ENCODE results near the gene GDF10.

Gene GDF10, protein sequence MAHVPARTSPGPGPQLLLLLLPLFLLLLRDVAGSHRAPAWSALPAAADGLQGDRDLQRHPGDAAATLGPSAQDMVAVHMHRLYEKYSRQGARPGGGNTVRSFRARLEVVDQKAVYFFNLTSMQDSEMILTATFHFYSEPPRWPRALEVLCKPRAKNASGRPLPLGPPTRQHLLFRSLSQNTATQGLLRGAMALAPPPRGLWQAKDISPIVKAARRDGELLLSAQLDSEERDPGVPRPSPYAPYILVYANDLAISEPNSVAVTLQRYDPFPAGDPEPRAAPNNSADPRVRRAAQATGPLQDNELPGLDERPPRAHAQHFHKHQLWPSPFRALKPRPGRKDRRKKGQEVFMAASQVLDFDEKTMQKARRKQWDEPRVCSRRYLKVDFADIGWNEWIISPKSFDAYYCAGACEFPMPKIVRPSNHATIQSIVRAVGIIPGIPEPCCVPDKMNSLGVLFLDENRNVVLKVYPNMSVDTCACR

GRCh38 chr10:47299611-47300428, at the start of gene GDF10:
GDF10 (plus strand) TSS chr10:47300197; CDS start chr10:47300652, 455 bp downstream.
- DNase-seq = peak; percentile 54

DNA sequence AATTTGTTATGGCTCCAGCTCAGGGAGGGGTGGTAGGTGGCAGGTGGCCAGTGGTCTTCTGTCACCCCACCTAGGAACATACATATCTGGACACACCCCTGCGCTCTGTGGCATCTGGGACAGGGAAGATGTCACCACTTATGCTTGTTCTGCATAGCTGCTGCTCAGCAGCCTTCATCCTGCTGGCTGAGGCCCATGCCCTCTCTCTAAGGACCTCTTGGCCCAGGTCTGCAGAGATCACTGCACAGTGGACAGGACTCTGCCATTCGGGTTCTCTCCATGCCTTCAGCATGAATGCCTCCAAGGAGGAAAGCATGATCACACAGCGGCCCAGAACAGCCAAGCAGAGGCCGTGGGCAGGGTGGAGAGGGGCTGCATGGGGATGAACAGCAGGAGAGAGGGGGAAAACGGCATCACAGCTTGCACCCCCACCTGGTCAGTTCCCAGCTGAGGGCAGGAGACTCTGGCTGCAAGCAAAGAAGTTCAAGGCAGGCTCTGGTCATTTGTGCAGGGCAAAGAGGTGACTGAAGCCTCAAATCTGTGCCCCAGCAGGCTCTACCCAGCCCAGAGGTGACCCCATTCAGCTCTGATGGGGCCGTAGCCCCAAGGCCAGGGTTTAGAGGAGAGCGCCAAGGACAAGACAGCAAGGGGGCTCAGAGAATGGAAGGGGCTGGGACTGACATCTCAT, 47.8 kb upstream of the GDF10 start:
- DNase-seq = no peak

DNA sequence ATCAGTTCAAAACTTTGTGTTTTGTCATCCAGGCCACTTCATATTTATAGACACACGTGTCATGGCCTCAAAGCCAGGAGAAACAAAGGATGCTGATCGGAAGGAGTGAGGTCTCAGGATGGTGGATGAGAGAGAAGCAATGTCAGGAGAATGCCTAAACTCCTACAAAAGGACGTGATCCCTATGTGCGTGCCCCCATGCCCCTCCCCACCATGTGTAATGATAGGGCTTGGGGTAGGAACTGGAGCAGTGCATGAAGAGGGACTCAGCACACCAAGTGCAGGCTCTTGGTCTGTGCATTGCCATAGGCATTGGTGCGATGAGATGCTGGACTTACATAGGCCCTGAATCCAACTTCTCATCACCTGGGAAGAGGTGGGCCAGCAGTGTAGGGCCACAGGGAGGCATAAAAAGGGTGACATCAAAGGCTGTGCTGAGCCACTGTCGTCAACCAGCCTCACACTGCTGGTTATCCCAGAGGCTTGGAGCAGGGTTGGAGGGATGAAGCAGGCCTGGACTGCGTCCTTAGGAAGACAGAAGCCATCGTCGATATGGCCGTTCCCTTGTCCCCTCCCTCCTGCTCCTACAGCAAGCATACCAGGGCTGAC, 46.9 kb upstream of the GDF10 start:
- DNase-seq = no peak

DNA sequence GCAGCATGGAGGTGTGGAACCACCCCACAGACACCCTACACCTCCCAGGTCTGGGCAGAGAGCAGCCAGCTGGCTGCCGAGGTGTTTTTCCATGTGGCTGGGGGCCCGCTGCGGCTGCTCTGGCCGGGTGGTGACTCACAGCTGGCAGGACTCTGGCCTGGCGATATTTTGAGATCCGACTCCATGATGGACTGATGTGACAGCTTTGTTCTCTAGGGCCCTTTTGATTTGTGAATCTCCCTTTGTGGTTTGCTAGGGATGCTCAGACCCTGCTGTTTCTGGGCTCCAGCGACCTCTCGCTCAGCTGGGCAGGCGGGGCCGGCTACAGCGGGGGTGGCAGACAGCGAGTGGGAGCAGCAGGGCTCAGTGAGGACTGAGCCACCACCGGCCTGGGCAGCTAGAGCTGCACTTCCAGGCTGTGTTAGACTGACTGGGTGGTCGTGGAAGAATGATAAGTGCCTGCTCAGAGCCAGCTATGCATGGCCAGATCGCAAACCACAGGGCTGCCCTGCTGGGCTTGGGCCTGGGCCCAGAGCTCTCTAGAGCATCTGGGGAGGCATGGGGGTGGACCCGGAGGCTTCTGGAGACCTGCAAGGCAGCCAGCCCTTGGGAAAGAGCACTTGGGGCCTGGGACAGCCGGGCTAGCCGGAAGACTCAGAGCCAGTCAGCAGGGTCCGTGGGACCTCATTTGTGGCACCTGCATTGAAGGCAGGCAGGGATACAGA, 46.2 kb upstream of the GDF10 start:
- no peak for DNase-seq

DNA sequence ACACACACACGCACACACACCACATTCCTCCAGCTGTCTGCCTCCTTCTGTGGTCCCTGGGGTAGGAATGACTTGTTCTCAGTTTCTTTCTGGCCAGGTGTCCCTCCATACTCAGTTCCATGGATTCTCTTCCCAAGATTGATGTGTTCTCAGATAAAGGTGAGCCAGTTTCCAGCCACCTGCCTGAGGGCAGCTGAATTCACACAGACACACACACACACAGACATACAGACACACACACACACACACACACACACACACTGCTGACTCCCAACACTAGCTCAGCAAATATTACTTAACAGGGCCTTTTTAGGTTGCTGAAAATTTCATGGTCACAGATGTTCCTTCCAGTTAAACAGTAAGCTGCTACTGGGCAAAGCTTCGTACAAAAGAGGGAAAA, 45.4 kb upstream of the GDF10 start:
- DNase-seq = no peak

- DNase-seq = no peak
These were observed 44.8 kb upstream of the GDF10 start for GRCh38 chr10:47255033-47255813.

DNA sequence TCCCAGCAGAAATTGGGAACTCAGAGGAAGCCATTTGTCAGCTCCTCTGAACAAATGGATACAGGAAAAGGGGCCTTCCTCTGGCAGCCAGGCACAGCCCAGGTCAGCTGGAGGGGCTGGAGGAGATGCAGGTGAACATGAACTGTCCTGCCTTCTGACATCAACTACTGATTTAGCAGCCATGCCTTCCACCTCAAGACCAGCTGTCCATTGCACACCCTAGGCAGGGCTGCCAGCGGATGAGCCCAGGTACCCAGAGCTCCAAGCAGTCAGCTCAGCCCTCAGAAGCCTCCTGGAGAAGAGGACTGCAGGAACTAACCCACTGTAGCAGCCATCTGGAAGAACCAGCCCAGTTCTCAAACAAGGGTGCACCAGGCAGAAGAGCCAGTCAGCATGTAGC, 44.1 kb upstream of the GDF10 start:
- no peak for DNase-seq

GRCh38 chr10:47256751-47257336, 43.2 kb upstream of the GDF10 start:
- no peak for DNase-seq

- no peak for DNase-seq
These were observed 42.4 kb upstream of the GDF10 start for GRCh38 chr10:47257396-47258120.

DNA sequence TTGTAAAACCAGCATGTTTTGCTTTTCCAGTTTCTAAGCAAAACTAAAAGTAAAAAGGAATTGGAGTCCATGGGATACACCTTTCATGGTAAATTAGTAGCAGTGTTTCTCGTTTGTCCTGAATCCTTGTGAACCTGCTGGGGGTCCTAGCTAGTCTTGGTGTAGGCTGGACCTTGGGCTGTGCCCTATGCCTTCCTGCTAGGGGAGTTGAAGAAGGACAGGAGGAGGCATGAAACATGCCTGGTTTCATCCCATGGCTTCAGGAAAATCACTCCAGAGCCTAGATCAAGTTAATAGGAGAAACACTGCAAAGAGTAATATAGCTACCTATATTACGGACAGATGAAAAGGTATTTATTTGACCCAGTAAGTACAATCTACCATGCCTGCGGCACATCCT, 41.1 kb upstream of the GDF10 start:
- no peak for DNase-seq

DNA sequence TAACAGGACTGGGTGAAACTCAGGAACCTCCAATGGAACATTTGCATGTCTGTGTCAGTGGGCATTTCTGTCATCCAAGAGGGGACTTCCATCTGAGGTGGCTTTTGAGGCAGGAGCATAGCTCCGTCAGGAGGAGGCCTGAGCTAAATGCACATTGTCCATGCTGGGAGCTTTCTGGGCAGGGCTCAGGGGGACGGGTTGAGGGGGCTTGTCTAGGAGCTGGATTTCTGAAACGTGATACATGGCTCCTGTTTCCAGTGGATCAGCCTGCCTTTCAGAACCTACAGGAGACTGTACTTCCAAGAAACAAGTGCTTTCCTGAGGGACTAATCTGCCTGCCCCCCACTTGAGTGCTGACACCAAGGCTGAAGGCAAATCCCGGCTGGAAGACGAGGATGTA, 40.5 kb upstream of the GDF10 start:
- DNase-seq = no peak

DNA sequence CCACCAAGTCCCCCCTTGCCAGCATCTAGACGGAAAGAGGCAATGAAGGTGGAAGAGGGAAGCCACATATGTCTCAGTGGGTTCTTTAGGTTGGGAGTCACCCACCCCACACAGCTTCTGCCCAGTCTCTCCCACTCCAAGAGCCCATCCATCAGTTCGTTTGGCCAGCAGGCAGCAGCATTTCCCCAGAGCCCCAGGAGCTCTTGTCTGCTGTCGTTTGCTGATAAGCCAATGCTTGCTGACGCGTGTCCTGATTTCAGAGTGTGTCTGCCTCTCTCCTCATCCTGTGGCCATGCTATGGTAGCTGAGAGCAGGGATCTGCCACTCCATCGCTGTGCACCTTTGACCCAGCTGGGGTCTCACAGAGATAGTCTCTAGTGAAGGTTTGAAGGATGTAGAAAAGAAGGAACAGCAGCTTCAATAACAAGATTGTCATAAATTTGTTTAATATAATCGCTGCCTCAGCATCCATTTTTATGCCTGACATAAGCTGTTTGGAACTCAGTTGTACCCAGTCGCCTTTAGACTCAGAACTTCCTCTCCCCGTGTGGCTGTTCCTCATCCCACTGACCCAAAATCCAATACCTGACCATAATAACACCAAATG, 39.4 kb upstream of the GDF10 start:
- DNase-seq = no peak

GRCh38 chr10:47261121-47261520, 38.9 kb upstream of the GDF10 start:
- peak; percentile 33 for DNase-seq

DNA sequence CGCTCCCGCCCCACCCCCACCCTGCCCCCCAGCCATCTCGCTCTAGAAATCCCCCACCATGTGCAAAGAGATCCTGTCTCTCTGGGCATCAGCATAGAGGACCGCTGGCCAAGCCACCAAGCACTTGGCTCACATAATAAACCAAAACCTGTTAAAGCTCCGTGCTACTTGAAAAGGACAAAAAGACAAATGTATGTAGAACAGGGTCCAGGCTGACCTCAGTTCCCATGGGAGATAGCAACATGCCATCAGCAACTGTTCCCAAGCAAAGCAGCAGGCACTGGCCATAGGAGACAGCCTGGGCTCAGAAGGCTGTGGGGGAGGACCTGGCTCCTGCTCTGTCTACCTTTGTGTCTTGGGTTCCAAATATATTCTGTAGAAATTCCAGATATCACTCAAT, 38.4 kb upstream of the GDF10 start:
- DNase-seq = no peak

DNA sequence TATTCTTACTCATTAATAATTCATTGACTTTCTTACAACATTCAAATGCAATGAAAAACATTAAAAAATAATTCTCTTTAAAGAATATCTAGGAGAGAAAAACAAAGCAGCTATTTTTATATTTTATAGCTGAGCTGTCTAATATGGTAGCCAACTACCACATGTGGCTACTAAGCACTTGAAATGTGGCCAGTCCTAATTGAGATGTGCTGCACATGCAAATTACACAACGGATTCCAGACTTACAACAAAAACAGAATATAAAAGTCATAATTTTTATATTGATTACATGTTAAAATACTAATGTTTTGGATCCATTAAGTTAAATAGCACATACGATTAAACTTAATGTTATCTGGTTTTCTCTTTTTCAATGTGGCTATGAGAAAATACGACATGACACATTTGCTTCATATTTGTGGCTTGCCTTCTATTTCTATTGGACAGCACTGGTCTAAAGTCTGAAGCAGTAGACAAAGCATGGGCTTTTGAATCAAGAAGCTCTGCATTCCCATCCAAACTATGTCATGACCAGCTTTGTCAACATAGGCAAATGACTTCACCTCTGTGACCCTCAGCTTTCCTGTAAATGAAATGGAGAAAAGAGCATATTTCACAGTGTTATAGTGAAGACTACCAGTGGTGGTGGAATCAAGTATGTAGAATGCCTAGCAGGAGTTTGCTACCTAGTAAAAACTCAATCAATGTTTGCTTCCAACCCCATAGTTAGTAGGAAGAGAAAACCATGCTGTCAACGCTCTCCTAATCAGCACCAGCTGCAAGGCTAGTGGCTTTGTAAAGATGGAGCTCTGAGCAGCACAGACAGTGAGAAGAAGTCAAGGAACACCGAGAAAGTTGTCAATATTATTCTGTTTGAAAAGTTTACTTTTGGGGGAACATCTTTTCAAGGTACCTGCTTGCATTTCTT, 37.1 kb upstream of the GDF10 start:
- DNase-seq = no peak

DNA sequence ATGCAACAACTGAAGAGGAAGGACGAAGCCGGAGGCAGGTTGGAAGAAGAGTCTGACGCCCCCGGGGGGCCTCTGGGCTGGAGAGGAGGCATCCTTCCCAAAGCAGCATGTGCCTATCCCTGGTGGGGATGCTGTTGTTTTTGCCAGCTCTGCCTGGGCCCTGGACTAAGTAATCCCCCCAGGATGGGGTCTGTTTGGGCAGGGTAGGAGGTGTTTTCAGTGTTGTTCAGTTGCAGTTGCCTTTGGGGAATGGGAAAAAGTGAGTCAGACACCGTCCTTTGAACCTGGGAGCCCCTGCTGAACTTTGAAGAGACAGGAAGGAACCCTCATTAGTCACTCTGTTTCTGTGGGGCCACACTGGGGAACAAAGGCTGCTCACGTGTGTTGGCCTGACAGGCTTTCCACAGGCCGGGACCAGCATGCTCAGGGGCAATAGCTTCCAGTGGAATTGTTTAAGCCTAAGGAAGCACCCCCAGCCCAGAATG, 35.2 kb upstream of the GDF10 start:
- peak; percentile 59 for DNase-seq

DNA sequence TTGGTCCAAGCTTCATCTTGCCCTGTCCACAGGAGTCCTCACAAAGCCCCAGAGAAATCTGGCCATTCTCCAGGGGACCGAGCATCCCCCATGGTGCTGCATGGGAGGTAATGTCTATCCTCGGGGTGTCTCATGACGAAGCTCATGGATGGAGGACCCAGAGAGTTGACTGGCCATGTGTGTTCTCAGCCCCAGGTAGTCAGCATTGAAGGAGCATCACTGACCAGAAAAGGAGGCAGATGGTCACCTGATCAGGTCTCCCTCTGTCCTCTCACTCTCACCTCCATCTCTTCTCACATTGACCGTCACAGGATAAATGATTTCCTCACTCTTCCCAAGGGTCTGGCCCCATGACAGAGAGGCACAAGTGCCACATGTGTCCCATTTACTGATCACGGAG, 33.4 kb upstream of the GDF10 start:
- DNase-seq = no peak

- no peak for DNase-seq
These were observed 31.3 kb upstream of the GDF10 start for GRCh38 chr10:47268696-47269095.

- no peak for DNase-seq
These were observed 30.7 kb upstream of the GDF10 start for GRCh38 chr10:47269294-47269693.
